PC-9 (cell line): ENCODE results near the gene NPR1. TPM values are rescaled to one million over a fixed set of nuclear protein-coding genes. Genes with fewer than 3 reads are reported as not detected.

Experiments used
- BruUV-seq: library from RNA; stranded (reverse); fragments of 400-500 nt; replicated peaks from 2 replicates; lab custom pipeline; 2021; lab: Mats Ljungman, UMichigan
- CTCF ChIA-PET: fragments of 300-600 bp; sonication (Branson Sonifier 250); formaldehyde crosslinking; loops from one replicate; lab custom pipeline; 2022; ENCODE audit warnings: antibody characterized with exemption; lab: Charles Lee
- POLR2A ChIA-PET: fragments of 300-600 bp; sonication (Branson Sonifier 250); formaldehyde crosslinking; loops from one replicate; lab custom pipeline; 2022; ENCODE audit warnings: antibody characterized with exemption; ENCODE audit not compliant: unreplicated experiment; lab: Charles Lee
- DNase-seq, 2 experiments: peaks; one replicate each; pipeline versions ENCODE4 v3.0.0 to v3.0.0-alpha.2; 2015 to 2022; ENCODE audit warnings: mixed read lengths in 1 of 2
- H2AFZ ChIP-seq: fragments of 200-600 bp; sonication (generic); 2 replicates; pipeline ENCODE4 v1.8.1; 2017; ENCODE audit warnings: antibody characterized with exemption
- H3F3A ChIP-seq: fragments of 200-600 bp; sonication (generic); 2 replicates; pipeline ENCODE4 v1.8.1; 2017; ENCODE audit warnings: antibody characterized with exemption, mild to moderate bottlenecking, low read depth; ENCODE audit not compliant: insufficient read depth
- H3K27ac ChIP-seq: fragments of 200-600 bp; sonication (generic); 2 replicates; pipeline ENCODE4 v1.6.1; 2016; ENCODE audit warnings: mixed run types
- H3K27me3 ChIP-seq: fragments of 200-600 bp; sonication (generic); 2 replicates; pipeline ENCODE4 v1.6.1; 2016; ENCODE audit warnings: low read depth, mixed run types; ENCODE audit not compliant: insufficient read depth
- H3K36me3 ChIP-seq: fragments of 200-600 bp; sonication (generic); 2 replicates; pipeline ENCODE4 v1.6.1; 2016; ENCODE audit warnings: low read depth, mixed run types
- H3K4me1 ChIP-seq: fragments of 200-600 bp; sonication (generic); replicated peaks from 2 replicates; pipeline ENCODE4 v1.6.1; 2016; ENCODE audit warnings: mixed run types; ENCODE audit not compliant: insufficient read depth
- H3K4me2 ChIP-seq: fragments of 200-600 bp; sonication (generic); 2 replicates; pipeline ENCODE4 v1.6.1; 2017; ENCODE audit warnings: mixed run types
- H3K4me3 ChIP-seq: fragments of 200-600 bp; sonication (generic); 2 replicates; pipeline ENCODE4 v1.6.1; 2016; ENCODE audit warnings: mixed run types
- H3K79me2 ChIP-seq: fragments of 200-600 bp; sonication (generic); 2 replicates; pipeline ENCODE4 v1.6.1; 2017; ENCODE audit warnings: low read depth, mixed run types
- H3K9me2 ChIP-seq: fragments of 200-600 bp; sonication (generic); 2 replicates; pipeline ENCODE4 v1.8.1; 2017; ENCODE audit warnings: mild to moderate bottlenecking; ENCODE audit not compliant: insufficient read depth
- H3K9me3 ChIP-seq: fragments of 200-600 bp; sonication (generic); 2 replicates; pipeline ENCODE4 v1.8.1; 2016; ENCODE audit warnings: low read depth; ENCODE audit not compliant: insufficient read depth
- H4K20me1 ChIP-seq: fragments of 200-600 bp; sonication (generic); 2 replicates; pipeline ENCODE4 v1.8.1; 2017; ENCODE audit not compliant: insufficient read depth
- CTCF ChIP-seq: fragments of 200-600 bp; sonication (generic); conservative IDR thresholded peaks from 2 replicates; pipeline ENCODE4 v1.6.1; 2017; ENCODE audit warnings: mixed run types, antibody characterized with exemption, mild to moderate bottlenecking, moderate library complexity
- EZH2 ChIP-seq: fragments of 200-600 bp; sonication (generic); IDR thresholded peaks from 2 replicates; pipeline ENCODE4 v1.8.0; 2017; ENCODE audit warnings: antibody characterized with exemption, low read depth
- intact Hi-C: fragments of 100-400 bp; cut with micrococcal nuclease; formaldehyde crosslinking; loops from one replicate; pipeline ENCODE4 v1.10.0; 2022; ENCODE audit not compliant: unreplicated experiment
- total RNA-seq: library from RNA; stranded (reverse); gene quantifications from 2 replicates; pipeline ENCODE4 v1.2.3, GENCODE V29; 2021

NPR1 gene
- total RNA-seq, 1 experiment from 2014 or later, result 0.98 TPM

- Histone ChIP-seq H2AFZ (no peak overlapping the region; the same call in 1 of the 2 replicates), H3K4me3 (no peak overlapping the region), H3K4me2 (peak overlapping the region; percentile 50; the same call in 1 of the 2 replicates), H3K79me2 (no peaks in the 10 kb centered on the region), H3F3A (peaks cover 16% of the 10 kb centered on the region; the same call in 1 of the 2 replicates), H3K27ac (no peak overlapping the region), H3K27me3 (no peaks in the 10 kb centered on the region), H3K36me3 (no peaks in the 10 kb centered on the region), H3K4me1 (peaks cover 27% of the 10 kb centered on the region), H4K20me1 (no peaks in the 10 kb centered on the region), H3K9me2 (no peaks in the 10 kb centered on the region), H3K9me3 (no peaks in the 10 kb centered on the region)
- DNase-seq, result no peak
- ChIA-PET CTCF (no interaction called here), POLR2A (interaction anchor here (0.6 to 0.7 kb wide), 4 partner anchors 76 to 1274 kb away, joined by 3 to 12 read pairs (median 4); no protein-coding TSS in a partner anchor)
- BruUV-seq, result no TSS peak
- TF ChIP-seq CTCF, result no peak
- no peak for TF ChIP-seq EZH2
- intact Hi-C loops, result no loop called here
Measured at GRCh38 chr1:153698020-153698922, 19.8 kb downstream of the NPR1 start.

- no TSS peak for BruUV-seq
- intact Hi-C loops, result no loop called here
- H3K9me3 ChIP-seq, result no peaks in the 10 kb centered on the region
- ChIA-PET CTCF (no interaction called here), POLR2A (interaction anchor here (0.6 kb wide), 3 partner anchors 12 to 1274 kb away, joined by 3 to 12 read pairs (median 5); no protein-coding TSS in a partner anchor)
- no peak overlapping the region for H3K27ac ChIP-seq
- peaks cover 16% of the 10 kb centered on the region; the same call in 1 of the 2 replicates for H3F3A ChIP-seq
- H3K4me1 ChIP-seq, result peaks cover 24% of the 10 kb centered on the region
- no peaks in the 10 kb centered on the region for H3K9me2 ChIP-seq
- H3K4me3 ChIP-seq, result no peak overlapping the region
- no peak overlapping the region for H2AFZ ChIP-seq
- TF ChIP-seq EZH2 (no peak), CTCF (no peak)
- H3K27me3 ChIP-seq, result no peaks in the 10 kb centered on the region
- H4K20me1 ChIP-seq, result no peaks in the 10 kb centered on the region
- no peak for DNase-seq
- H3K79me2 ChIP-seq, result no peaks in the 10 kb centered on the region
- H3K36me3 ChIP-seq, result no peaks in the 10 kb centered on the region
- H3K4me2 ChIP-seq, result no peak overlapping the region
Measured at GRCh38 chr1:153698923-153699714, 20.6 kb downstream of the NPR1 start.

- Histone ChIP-seq H3K27ac (no peak overlapping the region), H3K27me3 (no peaks in the 10 kb centered on the region), H3K4me1 (peaks cover 24% of the 10 kb centered on the region), H3F3A (peaks cover 16% of the 10 kb centered on the region; the same call in 1 of the 2 replicates), H3K4me3 (no peak overlapping the region), H3K36me3 (no peaks in the 10 kb centered on the region), H3K4me2 (no peak overlapping the region), H4K20me1 (no peaks in the 10 kb centered on the region), H3K79me2 (no peaks in the 10 kb centered on the region), H3K9me2 (no peaks in the 10 kb centered on the region), H2AFZ (no peak overlapping the region), H3K9me3 (no peaks in the 10 kb centered on the region)
- no peak for DNase-seq
- CTCF ChIA-PET, result no interaction called here
- intact Hi-C loops, result no loop called here
- no TSS peak for BruUV-seq
- POLR2A ChIA-PET, result interaction anchor here (0.6 kb wide), 1 partner anchor 12 kb away, joined by 3 read pairs; no protein-coding TSS in a partner anchor
- TF ChIP-seq EZH2, result no peak
- no peak for TF ChIP-seq CTCF
Measured at GRCh38 chr1:153699768-153700167, 21.3 kb downstream of the NPR1 start.
